ENCODE measurements around the gene GRIK5.

DNA sequence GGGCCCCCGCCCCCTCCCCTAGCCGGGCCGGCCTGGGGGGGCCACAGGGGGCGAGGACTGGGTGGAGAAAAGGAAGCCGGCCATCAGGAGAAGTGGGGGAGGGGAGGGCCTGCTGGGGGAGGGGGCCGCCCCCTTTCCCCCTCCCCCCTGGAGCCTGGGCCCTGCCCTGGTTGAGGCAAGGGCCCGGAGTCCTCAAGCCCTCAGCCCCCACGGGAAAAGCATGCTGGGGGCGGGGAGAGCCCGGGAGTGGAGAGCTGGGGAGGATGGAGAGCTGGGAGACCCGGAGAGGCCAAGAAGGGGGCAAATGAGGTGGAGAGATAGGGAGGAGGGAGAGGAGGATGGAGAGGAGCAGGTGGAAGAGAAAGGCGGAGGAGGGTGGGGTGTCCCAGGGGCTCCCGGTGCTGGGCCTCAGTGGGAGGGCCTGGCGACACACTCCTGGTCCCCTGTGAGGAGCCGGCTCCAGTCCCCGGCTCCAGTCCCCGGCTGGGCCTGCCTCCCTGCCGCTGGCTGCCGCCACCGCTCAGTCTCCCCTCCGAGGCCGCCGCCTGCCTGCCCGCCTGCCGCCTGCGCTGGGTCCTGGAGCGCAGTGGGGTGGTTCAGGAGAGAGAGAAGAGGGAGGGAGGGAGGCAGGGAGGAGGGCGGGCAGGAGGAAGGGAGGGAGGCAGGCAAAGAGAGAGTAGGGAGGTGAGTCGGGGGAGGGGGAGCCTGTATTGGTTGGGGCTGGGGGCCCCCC, at the start of gene GRIK5:
- TF ChIP-seq SUZ12 (IDR thresholded peaks at IDR 0.05; ENCODE audit: extremely low read depth, insufficient read depth, insufficient read length) (no peak), YY1 (IDR thresholded peaks at IDR 0.05; ENCODE audit: insufficient read depth, insufficient read length) (no peak)

All from NT2/D1 (cell line).